ENCODE data around the gene DIDO1. TPM values are rescaled to one million over a fixed set of nuclear protein-coding genes. Genes with fewer than 3 reads are reported as not detected.
"Not testable (repeated sequence)": the region's sequence is repeated elsewhere in the genome, so short reads cannot be mapped to it uniquely, and the experiment has no call there.

Gene DIDO1
- total RNA-seq, 8 experiments from 2014 or later: 24.1 to 61.2 (median 36.0) TPM

- WGBS, 10 experiments: 0 to 30% (median 5%) methylated on average over 1 to 7 of the region's 24 CpGs; no CpG with 5 or more reads in 3 of the 10 experiments
- peak overlapping the region in 1 of 2 donors; percentile 81 for H3K27ac ChIP-seq
Observed at GRCh38 chr20:62860391-62860923, 65.8 kb downstream of the DIDO1 start.

DNA sequence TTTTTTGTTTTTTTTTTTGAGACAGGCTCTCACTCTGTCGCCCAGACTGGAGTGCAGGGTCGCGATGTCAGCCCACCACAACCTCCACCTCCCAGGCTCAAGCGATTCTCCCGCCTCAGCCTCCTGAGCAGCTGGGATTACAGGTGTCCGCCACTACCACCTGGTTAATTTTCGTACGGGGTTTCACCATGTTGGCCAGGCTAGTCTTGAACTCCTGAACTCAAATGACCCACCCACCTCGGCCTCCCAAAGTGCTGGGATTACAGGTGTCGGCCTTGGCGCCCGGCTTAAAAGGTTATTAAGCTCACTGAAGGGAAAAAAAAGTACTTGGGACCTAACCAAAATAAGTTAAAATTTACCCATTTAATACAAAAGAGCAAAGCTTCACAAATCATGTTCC is 66.6 kb downstream of the DIDO1 start:
- Histone ChIP-seq H3K4me1 (replicated peaks in 1 of 2) (peaks cover 15 to 21% of the 10 kb centered on the region in 2 donors), H3K4me3 (peak overlapping the region; percentile 45 to 87 (median 75)), H3K27ac (no peak overlapping the region)
- in situ Hi-C loops (cut with MboI; ENCODE audit: low pct_unique_long_range_greater_than_20kb in 2 of 9, low sequenced_read_pairs in 9 of 9, unreplicated experiment in 9 of 9): no loop called here
- WGBS, 10 experiments: 45 to 97% (median 89%) methylated on average over 3 to 12 of the region's 12 CpGs; no CpG with 5 or more reads in 1 of the 10 experiments
- ATAC-seq (replicated peaks in 6 of 8): no peak

More at GRCh38 chr20:62860391-62860923, 65.8 kb downstream of the DIDO1 start:
- Histone ChIP-seq H3K4me1 (replicated peaks in 1 of 2) (peaks cover 15 to 21% of the 10 kb centered on the region in 2 donors), H3K4me3 (peak overlapping the region; percentile 45 to 87 (median 75))
- in situ Hi-C loops (cut with MboI; ENCODE audit: low pct_unique_long_range_greater_than_20kb in 2 of 9, low sequenced_read_pairs in 9 of 9, unreplicated experiment in 9 of 9): no loop called here
- ATAC-seq (replicated peaks in 6 of 8): peak; percentile 2 to 15 (median 10)

- no peak for ATAC-seq (replicated peaks in 6 of 8)
- H3K27ac ChIP-seq: no peak overlapping the region
- WGBS, 10 experiments: 88 to 100% (median 91%) methylated on average over 1 to 14 of the region's 23 CpGs; no CpG with 5 or more reads in 1 of the 10 experiments
- H3K4me3 ChIP-seq: no peak overlapping the region
- in situ Hi-C loops (cut with MboI; ENCODE audit: low pct_unique_long_range_greater_than_20kb in 2 of 9, low sequenced_read_pairs in 9 of 9, unreplicated experiment in 9 of 9): no loop called here
- peaks cover 15 to 21% of the 10 kb centered on the region in 2 donors for H3K4me1 ChIP-seq (replicated peaks in 1 of 2)
Observed at GRCh38 chr20:62858058-62858830, 68.1 kb downstream of the DIDO1 start.

DNA sequence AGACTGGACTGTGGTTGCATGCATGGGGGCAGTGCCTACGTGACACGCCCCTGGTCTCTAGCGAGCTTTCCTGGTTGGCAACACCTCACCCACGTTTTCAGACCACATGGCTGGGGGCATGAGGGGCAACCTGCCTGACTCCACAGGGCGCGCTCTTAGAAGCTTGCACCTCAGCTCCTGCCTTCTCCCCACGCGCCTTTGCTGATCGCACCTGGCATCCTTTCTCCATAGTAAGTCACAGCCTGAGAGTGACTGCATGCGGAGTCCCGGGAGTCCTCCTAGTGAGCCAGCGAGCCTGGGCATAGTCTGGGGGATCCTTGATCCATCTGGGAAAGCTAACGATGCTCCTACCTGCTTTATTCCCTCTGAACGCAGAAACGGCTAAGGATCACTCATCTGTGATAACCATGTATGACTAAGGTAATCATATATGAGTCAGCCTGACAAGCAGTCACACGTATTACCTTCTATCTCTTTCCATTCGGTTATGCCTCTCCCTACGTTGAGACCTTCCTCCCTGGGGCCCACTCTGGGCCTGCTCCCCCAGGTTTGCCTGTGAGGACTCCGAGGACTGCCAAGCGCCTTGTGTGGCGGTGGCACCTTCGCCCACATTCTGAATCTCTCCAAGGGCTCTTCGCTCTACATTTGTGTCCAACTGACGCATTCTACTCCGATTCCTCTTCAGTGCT is 69.2 kb downstream of the DIDO1 start:
- H3K27ac ChIP-seq: no peak overlapping the region
- in situ Hi-C loops (cut with MboI; ENCODE audit: low pct_unique_long_range_greater_than_20kb in 2 of 9, low sequenced_read_pairs in 9 of 9, unreplicated experiment in 9 of 9): no loop called here
- no peak overlapping the region for H3K4me3 ChIP-seq
- peaks cover 6 to 13% of the 10 kb centered on the region in 2 donors for H3K4me1 ChIP-seq (replicated peaks in 1 of 2)
- no peak for ATAC-seq (replicated peaks in 6 of 8)
- 70 to 100% (median 97%) methylated on average over 1 to 12 of the region's 25 CpGs; no CpG with 5 or more reads in 1 of the 10 experiments for WGBS, 10 experiments

- Histone ChIP-seq H3K27ac (no peak overlapping the region), H3K4me1 (replicated peaks in 1 of 2) (peaks cover 4 to 11% of the 10 kb centered on the region in 2 donors), H3K4me3 (no peak overlapping the region)
- 80 to 100% (median 100%) methylated on average over 1 of the region's 5 CpGs; no CpG with 5 or more reads in 5 of the 10 experiments for WGBS, 10 experiments
- in situ Hi-C loops (cut with MboI; ENCODE audit: low pct_unique_long_range_greater_than_20kb in 2 of 9, low sequenced_read_pairs in 9 of 9, unreplicated experiment in 9 of 9): no loop called here
- ATAC-seq (replicated peaks in 6 of 8): no peak
Observed at GRCh38 chr20:62855120-62855519, 71.2 kb downstream of the DIDO1 start.

GRCh38 chr20:62854121-62854520 is 72.2 kb downstream of the DIDO1 start:
- Histone ChIP-seq H3K4me3 (no peak overlapping the region), H3K27ac (no peak overlapping the region), H3K4me1 (replicated peaks in 1 of 2) (peaks cover 0 to under 1% of the 10 kb centered on the region in 2 donors)
- 80 to 100% (median 95%) methylated on average over 2 to 10 of the region's 13 CpGs; no CpG with 5 or more reads in 4 of the 10 experiments for WGBS, 10 experiments
- ATAC-seq (replicated peaks in 6 of 8): no peak
- in situ Hi-C loops (cut with MboI; ENCODE audit: low pct_unique_long_range_greater_than_20kb in 2 of 9, low sequenced_read_pairs in 9 of 9, unreplicated experiment in 9 of 9): no loop called here

GRCh38 chr20:62853304-62853703 is 73.0 kb downstream of the DIDO1 start:
- in situ Hi-C loops (cut with MboI; ENCODE audit: low pct_unique_long_range_greater_than_20kb in 2 of 9, low sequenced_read_pairs in 9 of 9, unreplicated experiment in 9 of 9); H3K27ac ChIP-seq; H3K4me3 ChIP-seq; ATAC-seq (replicated peaks in 6 of 8); H3K4me1 ChIP-seq (replicated peaks in 1 of 2): not testable (repeated sequence)
- 80 to 100% (median 88%) methylated on average over 1 to 3 of the region's 6 CpGs; no CpG with 5 or more reads in 6 of the 10 experiments for WGBS, 10 experiments

GRCh38 chr20:62852841-62853240 is 73.5 kb downstream of the DIDO1 start:
- ATAC-seq (replicated peaks in 6 of 8): no peak
- H3K4me1 ChIP-seq (replicated peaks in 1 of 2): no peaks in the 10 kb centered on the region
- no peak overlapping the region for H3K27ac ChIP-seq
- in situ Hi-C loops (cut with MboI; ENCODE audit: low pct_unique_long_range_greater_than_20kb in 2 of 9, low sequenced_read_pairs in 9 of 9, unreplicated experiment in 9 of 9): no loop called here
- H3K4me3 ChIP-seq: no peak overlapping the region
- WGBS, 10 experiments: 84 to 100% (median 96%) methylated on average over 4 to 8 of the region's 12 CpGs; no CpG with 5 or more reads in 6 of the 10 experiments

DNA sequence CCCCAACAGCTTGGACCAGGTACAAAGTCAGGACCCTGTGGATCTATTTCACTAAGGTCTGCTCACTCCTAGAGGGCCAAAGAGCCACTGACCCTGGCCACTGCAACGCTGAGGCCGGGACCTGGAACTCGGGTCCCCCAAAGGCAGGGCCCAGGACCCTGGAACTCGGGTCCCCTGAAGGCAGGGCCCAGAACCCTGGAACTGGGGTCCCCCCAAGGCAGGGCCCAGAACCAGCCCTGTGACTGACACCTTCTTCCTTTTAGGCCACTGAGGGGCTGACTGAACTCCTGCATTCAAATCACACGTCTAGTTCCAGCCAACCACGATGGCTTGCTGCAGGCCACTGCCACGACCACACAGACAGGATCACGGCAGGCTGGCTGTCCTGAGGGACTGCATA is 74.1 kb downstream of the DIDO1 start:
- Histone ChIP-seq H3K4me3 (no peak overlapping the region), H3K4me1 (replicated peaks in 1 of 2) (no peaks in the 10 kb centered on the region), H3K27ac (no peak overlapping the region)
- 83 to 100% (median 96%) methylated on average over 1 to 4 of the region's 8 CpGs; no CpG with 5 or more reads in 7 of the 10 experiments for WGBS, 10 experiments
- in situ Hi-C loops (cut with MboI; ENCODE audit: low pct_unique_long_range_greater_than_20kb in 2 of 9, low sequenced_read_pairs in 9 of 9, unreplicated experiment in 9 of 9): no loop called here
- peak in 2 of 8 experiments; percentile 4 to 24 for ATAC-seq (replicated peaks in 6 of 8)

DNA sequence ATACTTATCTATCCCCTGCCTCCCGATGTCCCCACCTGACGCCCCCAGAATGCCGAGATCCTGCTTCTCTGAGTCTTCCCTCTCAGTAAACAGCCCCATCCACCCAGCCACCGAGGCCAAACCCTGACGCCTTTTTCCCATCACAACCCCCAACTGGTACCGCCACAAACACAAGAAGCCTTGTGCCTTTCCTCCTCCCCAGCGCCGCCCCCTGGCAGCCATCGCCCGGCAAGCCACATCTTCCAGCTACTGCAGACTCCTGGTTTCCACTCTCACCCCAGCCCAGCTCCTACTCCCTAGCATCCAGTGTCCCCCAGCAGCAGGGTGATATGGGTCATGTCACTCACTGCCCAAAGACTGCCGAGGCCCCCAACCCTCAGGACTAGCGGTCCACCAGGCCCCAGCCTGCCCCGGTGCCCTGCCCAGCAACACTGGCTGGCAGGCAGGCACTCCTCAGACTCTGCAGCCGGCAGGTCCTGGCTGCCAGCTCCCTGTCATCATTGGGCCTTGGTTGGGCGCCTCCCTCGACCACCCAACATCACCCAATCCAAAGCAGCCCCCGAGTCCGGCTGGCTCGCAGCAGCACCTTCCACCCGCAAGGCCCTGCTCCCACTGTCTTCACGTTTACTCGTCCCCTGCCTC is 75.9 kb downstream of the DIDO1 start:
- in situ Hi-C loops (cut with MboI; ENCODE audit: low pct_unique_long_range_greater_than_20kb in 2 of 9, low sequenced_read_pairs in 9 of 9, unreplicated experiment in 9 of 9): no loop called here
- no peak overlapping the region for H3K27ac ChIP-seq
- H3K4me3 ChIP-seq: no peak overlapping the region
- 73 to 100% (median 87%) methylated on average over 1 to 5 of the region's 22 CpGs; no CpG with 5 or more reads in 3 of the 10 experiments for WGBS, 10 experiments
- peaks cover 10% of the 10 kb centered on the region in 2 donors for H3K4me1 ChIP-seq (replicated peaks in 1 of 2)
- ATAC-seq (replicated peaks in 6 of 8): peak in 3 of 8 experiments; percentile 7 to 24 (median 11)

DNA sequence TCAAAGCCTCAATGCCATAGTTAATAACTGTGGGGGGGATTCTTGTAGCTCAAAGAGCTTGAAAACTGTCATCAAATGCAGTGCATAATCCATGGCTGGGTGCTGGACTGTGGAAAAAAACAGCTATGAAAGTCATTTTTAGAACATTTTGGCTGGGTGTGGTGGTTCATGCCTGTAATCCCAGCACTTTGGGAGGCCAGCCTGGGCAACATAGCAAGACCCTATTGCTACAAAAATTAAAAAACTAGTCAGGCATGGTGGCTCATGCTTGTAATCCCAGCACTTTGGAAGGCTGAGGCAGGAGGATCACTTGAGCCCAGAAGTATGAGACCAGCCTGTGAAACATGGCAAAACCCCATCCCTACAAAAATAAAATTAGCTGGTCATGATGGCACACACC is 76.9 kb downstream of the DIDO1 start:
- Histone ChIP-seq H3K27ac (no peak overlapping the region), H3K4me1 (replicated peaks in 1 of 2) (peaks cover 11% of the 10 kb centered on the region in 2 donors), H3K4me3 (no peak overlapping the region)
- in situ Hi-C loops (cut with MboI; ENCODE audit: low pct_unique_long_range_greater_than_20kb in 2 of 9, low sequenced_read_pairs in 9 of 9, unreplicated experiment in 9 of 9): no loop called here
- no peak for ATAC-seq (replicated peaks in 6 of 8)

- 87 to 100% (median 100%) methylated on average over 1 to 7 of the region's 7 CpGs; no CpG with 5 or more reads in 3 of the 10 experiments for WGBS, 10 experiments
- H3K4me3 ChIP-seq; in situ Hi-C loops (cut with MboI; ENCODE audit: low pct_unique_long_range_greater_than_20kb in 2 of 9, low sequenced_read_pairs in 9 of 9, unreplicated experiment in 9 of 9); H3K27ac ChIP-seq; ATAC-seq (replicated peaks in 6 of 8): not testable (repeated sequence)
- H3K4me1 ChIP-seq (replicated peaks in 1 of 2): peaks cover 11% of the 10 kb centered on the region in 2 donors
Observed at GRCh38 chr20:62848917-62849316, 77.4 kb downstream of the DIDO1 start.

Measured in motor neuron (in vitro differentiated cells).